Measurements from ENCODE around the gene SEMA5B.

SEMA5B gene

GRCh38 chr3:123024056-123024455 is 3.5 kb downstream of the SEMA5B start:
- DNase-seq (ENCODE audit: low read depth) = no peak

GRCh38 chr3:123021996-123022510 is 5.5 kb downstream of the SEMA5B start:
- no peak for DNase-seq (ENCODE audit: low read depth)

- DNase-seq (ENCODE audit: low read depth) = no peak
Measured at GRCh38 chr3:123021388-123021787, 6.2 kb downstream of the SEMA5B start.

DNA sequence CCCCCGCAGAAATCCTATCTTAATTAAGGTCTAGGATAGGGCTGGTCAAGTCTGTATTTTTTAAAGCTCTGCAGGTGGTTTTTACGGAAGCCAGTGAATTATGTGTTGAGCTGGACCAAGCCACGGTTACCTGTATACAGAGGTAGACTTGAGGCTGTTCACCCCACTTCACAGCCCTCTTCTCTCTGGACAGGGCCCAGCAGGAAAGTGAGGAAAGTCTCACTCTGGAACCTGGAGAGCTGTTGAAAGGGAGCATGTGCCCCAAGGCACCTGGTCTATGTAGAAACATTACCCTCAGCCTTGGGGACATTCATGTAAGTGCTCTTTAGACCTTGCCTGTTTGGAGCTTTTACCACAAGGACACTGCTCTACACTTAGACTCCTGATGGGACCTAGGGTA is 6.9 kb downstream of the SEMA5B start:
- DNase-seq (ENCODE audit: low read depth) = no peak

GRCh38 chr3:123019591-123019990 is 8.0 kb downstream of the SEMA5B start:
- DNase-seq (ENCODE audit: low read depth) = no peak

DNA sequence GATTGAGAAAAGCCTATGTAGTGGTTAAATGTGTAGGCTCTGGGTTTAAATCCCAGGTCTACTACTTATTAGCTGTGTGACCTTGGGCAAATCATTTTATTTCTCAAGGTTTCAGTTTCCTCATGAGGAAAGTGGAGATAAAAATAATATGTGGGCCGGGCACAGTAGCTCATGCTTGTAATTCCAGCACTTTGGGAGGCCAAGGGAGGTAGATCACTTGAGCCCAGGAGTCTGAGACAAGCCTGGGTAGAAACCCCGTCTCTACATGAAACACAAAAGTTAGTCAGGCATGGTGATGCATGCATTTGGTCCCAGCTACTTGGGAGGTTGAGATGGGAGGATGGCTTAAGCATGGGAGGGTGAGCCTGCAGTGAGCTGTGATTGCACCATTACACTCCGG is 8.4 kb downstream of the SEMA5B start:
- DNase-seq (ENCODE audit: low read depth) = no peak

- no peak for DNase-seq (ENCODE audit: low read depth)
Measured at GRCh38 chr3:123018683-123019082, 8.9 kb downstream of the SEMA5B start.

GRCh38 chr3:123015596-123015995 is 12.0 kb downstream of the SEMA5B start:
- DNase-seq (ENCODE audit: low read depth) = no peak

DNA sequence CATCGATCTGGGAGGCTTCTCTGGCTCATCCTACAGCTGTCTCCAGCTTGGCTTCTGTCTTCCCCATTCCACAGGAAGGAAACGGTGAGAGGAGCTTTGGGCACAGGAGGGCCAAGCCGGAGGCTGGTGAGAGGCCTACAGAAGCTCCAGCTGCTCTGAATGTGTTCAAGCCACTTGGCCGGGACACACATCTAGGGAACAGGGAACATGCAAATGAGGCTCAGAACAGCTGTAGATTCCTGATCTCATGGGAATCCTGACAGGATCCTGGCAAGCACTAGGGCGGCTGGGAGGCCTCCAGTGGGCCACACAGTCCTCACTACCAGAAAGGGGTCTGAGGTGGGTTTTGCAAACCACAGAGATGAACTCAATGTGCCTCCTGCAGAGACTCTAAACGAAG is 13.7 kb downstream of the SEMA5B start:
- no peak for DNase-seq (ENCODE audit: low read depth)

GRCh38 chr3:123012652-123013051 is 14.9 kb downstream of the SEMA5B start:
- no peak for DNase-seq (ENCODE audit: low read depth)

- no peak for DNase-seq (ENCODE audit: low read depth)
Measured at GRCh38 chr3:123011447-123011846, 16.1 kb downstream of the SEMA5B start.

GRCh38 chr3:123008840-123009239 is 18.7 kb downstream of the SEMA5B start:
- DNase-seq (ENCODE audit: low read depth) = no peak

DNA sequence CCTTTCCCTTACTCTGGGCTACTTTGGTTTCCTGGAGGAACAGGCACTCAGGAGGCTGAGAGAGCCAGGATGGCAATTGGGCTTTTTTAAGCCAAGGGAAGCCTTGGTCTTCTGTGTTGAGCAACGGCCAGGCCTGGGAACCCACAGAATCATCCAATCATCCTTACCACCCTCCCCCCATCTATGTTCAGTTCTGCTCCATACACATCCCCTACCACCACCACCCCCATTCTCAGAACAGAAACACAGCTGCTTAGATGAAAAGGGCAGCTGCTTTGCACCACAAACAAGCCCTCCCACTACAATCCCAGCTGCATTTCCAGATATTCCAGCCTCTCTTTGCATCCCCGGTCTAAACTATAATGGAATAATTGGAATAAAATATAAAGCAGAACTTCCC is 21.0 kb downstream of the SEMA5B start:
- no peak for DNase-seq (ENCODE audit: low read depth)

DNA sequence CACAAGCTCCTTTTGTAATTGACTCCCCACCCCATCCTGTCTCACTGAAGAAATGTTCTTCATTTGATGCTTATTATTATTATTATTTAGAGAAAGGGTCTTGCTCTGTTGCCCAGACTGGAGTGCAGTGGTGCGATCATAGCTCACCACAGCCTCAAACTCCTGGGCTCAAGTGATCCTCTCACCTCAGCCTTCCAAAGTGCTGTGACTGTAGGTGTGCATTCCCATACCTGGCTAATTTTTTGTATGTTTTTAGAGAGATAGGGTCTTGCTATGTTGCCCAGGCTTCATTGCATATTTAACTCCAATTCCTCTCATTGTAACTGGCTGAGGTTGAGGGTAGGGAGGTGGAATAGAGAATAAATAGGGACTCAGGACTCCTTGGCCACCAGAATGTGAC is 22.3 kb downstream of the SEMA5B start:
- no peak for DNase-seq (ENCODE audit: low read depth)

GRCh38 chr3:123004201-123004918 is 23.2 kb downstream of the SEMA5B start:
- no peak for DNase-seq (ENCODE audit: low read depth)

GRCh38 chr3:123002749-123003497 is 24.6 kb downstream of the SEMA5B start:
- DNase-seq (ENCODE audit: low read depth) = no peak

GRCh38 chr3:123002100-123002748 is 25.3 kb downstream of the SEMA5B start:
- DNase-seq (ENCODE audit: low read depth) = no peak

GRCh38 chr3:122998856-122999255 is 28.7 kb downstream of the SEMA5B start:
- DNase-seq (ENCODE audit: low read depth) = no peak

GRCh38 chr3:122998206-122998605 is 29.4 kb downstream of the SEMA5B start:
- no peak for DNase-seq (ENCODE audit: low read depth)

GRCh38 chr3:122996038-122996580 is 31.5 kb downstream of the SEMA5B start:
- no peak for DNase-seq (ENCODE audit: low read depth)

DNA sequence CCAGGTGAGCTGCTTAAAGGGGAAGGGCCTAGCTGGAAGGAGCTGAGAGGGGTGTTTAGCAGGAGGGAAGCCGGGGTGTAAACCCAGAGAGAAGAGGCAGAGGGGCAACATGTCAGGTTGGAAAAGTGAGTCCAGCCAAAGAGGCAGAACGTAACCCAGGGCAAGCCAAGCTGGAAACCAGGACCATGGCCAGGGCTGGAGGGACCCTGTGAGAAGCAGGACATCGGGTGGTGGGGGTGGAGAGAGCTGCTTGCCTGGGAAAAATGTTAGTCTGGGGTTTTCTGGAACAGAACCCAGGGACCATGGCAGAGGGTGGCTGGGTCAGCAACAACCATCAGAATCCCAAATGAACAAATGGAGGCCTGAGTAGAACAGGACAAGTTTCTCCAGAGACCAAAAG is 32.6 kb downstream of the SEMA5B start:
- DNase-seq (ENCODE audit: low read depth) = no peak

DNA sequence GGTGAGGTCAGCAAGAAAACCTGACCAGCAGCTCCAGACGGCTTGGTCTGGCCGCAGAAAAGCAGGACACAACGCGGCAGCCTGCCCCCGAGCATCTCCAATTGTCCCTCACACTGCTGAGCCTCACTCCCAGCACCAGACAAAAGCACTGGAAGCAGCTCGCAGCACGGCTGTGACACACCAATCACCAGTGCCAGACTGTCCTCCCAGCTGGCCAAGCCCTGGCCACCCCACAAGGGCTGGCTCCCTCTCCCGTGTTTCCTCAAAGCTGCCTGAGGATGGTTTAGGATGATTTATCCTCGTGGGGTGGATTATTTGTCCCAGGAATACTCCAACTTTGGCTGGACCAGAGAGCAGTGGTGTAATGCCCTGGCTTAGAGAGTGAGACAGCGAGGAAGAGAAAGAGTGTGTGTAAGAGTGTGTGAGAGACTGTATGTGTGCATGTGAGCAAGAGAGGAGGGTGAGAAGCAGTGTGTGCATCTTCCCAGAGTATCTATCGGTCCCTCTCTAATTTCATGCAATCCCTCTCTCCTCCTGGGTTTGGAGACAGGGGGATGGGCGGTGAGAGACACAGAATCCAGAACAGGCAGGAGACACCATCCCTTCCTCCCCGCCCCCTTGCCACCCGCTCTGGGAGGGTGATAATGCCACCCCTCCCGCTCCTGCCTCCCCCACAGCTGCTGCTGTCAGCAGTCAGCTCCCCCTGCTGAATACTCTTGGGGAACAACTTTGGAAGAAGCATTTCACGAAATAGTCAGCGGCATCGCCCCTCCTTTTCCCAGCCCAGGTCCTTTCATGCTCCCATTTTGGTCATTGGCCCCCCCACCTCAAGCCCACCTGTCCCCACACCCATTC is 34.2 kb downstream of the SEMA5B start:
- no peak for DNase-seq (ENCODE audit: low read depth)

All from stromal cell of bone marrow (primary cell).